NOMO-1 treated with dmso at 0.1 percent for 144 hours (cell line): ENCODE measurements around the gene ZNF775.

Experiments used
- DNase-seq: peaks from one replicate; lab custom pipeline; 2025; ENCODE audit not compliant: unreplicated experiment; lab: John Stamatoyannopoulos, UW

ZNF775 gene

DNA sequence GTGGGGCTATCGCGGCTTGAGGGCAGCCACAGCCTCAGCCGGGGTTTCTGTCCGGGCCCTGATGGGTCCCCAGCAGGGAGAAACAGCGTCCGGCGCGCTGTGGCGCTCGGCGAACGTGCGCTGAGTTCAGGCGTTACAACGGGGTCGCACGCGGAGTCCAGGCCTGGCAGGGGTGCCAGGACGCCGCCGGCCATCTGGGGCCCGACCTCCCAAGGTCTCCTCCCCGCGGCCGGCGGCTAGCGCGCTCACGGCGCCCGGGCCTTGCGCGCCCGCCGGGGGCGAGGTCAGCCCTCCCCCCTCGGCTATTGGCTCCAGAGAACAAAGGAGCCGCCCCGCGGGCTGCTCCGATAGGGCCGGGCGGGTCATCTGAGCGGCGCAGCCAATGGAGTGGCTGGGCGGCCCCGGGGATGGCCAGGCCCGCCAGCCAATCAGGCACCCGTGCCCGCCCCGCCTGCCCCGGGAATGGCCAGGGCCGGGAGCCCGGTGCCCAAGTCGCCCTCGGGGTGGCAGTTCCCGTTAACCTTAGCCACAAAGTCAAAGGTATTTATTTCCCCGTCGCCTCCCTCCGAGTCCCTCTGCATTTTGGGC is at the start of gene ZNF775:
Gene ZNF775 (plus strand): TSS at position 478 of the 588 bp plus-strand sequence. CDS start 9,141 bp downstream, outside the sequence.
- peak; percentile 80 for DNase-seq

DNA sequence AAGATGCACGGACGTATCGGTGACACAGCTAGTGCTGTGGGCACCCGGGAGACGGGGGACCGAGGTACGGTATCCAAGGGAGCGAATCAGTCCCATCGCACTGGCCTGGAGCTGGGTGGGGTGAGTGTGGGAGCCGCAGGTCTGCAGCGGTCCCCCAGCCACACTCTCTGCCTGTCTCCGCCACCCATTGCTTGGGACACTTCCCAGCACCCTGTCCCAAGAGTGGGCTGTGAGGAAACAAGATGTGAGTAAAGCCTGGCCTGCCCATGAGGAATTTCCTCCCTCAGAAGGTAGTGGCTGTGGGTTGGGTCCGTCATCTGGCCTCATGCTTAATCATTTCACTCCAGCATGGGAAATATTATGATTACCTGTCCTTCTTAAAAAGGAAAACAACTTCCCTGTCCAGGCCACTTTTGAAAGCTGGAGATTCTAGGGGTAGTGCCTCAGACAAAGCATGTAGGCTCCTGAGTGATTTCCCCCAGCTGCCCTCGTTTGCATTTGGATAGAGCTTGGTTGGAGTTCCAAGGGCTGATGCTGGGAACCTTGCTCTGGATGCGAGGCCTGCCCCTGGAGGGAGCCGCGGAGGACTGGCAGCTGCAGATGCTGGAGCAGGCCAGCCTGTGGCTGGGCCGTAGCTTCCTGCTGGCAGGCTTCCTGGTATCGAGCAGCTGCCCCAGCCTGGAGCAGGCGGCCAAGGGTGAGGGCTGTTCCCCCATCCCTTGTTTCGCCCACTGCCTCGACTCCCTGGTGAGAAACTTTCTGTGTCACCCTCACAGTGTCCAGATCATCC is 49.6 kb upstream of the ZNF775 start:
- no peak for DNase-seq

DNA sequence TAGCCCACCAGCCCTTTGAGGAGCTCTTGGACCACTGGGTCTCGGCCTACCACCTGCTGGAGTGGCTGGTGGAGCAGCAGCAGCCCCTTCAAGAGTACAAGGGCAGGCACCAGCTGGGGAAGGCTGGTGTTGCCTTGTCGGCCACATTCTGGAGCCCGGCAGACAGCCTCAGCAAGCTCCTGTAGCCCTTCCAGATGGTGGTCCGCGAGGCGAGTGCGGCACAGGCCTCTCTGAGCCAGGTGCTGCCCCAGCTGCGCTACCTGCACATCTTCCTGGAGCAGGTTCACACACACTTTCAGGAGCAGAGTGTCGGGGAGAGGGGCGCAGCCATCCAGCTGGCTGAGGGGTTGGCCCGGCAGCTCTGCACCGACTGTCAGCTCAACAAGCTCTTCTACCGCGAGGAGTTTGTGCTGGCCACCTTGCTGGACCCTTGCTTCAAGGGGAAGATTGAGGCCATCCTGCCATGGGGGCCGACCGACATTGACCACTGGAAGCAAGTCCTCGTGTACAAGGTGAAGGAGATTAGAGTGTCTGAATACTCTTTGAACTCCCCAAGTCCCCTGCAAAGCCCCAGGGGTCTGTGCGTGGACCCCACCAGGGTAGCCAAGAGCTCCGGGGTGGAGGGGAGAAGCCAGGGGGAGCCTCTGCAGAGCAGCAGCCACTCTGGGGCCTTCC is 48.8 kb upstream of the ZNF775 start:
- no peak for DNase-seq

DNA sequence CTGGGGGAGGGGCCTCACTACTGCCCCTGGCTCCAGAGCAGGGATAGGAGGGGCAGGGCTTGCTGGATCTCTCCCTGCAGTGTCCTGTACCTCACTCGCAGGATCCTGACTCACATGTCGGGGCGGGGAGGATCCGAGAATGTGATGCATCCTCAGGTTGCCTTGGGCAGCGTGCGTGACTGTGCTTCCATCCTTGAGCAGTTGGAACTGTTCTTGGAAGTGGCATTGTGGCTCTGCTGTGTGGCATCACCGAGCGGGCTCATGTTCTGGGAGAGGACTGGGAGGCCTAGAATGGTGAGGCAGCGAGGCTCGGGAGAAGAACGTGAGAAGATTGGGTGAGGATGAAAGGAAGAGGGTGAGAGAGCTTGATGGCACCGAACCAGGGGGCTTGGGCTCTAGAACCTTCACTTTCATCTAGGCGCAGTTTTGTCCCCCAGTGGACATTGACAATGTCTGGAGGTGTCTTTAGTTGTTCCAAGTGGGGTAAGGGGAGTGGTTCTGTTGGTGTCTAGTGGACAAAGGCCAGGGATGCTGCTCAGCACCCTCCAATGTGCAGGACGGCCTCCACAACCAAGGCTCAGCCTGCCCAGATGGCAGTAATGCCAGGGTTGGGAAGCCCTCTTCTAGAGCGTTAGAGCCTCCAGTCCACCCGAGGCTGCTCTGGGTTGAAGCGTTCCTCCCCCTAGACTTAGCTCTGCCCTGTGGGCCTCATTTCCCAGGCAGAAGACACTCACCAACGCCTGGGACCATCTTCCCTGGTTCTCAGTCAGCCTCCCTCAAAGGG is 46.1 kb upstream of the ZNF775 start:
- DNase-seq = no peak

DNA sequence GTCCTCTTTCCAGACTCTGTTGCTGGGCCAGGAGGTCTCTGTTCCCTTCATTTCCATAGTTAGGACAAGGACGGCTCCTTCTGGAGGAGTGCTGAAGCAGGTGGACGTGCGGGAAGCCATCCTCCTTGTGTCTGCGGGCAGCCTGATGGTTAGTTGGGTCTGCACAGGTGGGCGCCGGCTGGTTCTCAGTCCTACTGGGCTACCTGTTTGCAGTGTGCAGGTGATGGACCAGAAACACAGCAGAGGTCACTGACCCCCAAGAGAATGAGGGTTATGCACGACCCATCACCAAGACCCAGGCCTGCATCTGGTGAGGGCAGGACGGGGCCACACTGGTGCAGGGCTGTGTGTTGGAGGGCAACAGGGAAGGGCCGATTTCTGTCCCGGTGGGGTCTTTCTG is 45.5 kb upstream of the ZNF775 start:
- no peak for DNase-seq

DNA sequence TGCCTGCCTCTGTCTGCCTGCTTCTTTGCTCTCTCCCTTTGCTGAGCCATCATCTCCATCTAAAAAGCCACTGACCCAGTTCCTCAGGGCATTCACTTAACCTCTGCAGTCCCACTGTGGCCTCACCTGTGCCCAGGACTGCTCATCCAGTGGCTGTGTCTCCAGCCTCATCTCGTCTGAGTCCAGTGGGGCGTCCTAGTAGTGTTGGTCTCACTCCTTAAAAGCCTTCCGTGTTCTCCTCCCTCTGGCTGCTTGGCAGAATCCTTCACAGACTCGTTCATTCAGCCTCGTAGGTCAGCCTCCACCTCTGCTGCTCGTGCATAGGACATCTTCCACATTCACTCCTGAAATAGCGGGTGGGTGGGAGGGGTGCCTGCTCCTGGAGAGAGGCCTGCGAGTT is 45.0 kb upstream of the ZNF775 start:
- no peak for DNase-seq

DNA sequence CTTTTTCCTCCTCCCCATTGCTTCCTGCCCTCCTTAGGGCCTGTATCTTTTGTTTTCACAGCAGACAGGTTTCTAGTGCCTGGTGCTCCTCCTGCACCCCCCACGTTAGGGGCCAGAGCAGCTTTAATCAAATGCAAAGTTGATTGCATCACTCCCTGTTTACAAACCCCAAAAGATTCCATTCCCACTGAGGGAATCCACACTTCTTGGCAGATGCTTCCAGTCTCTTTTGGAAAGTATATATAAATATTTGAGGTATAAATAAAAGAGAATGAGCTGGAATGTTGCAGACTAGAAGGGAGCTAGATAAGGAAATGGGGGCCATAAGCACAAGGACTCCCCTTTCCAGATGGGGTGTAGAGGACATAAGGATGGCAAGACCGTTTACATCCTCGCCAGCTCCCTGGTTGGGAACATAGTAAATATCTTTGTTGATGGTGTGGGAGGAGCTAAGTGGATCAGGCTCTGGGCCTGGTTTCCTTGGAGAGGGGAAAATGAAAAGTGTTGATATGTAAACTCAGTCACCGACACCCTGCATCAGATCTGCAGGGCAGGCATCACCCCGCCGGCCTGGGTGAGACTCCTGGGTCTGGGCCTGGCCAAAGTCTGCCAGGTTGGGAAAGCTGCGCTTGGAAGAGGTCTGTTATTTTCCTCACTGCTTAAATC is 43.9 kb upstream of the ZNF775 start:
- DNase-seq = no peak

DNA sequence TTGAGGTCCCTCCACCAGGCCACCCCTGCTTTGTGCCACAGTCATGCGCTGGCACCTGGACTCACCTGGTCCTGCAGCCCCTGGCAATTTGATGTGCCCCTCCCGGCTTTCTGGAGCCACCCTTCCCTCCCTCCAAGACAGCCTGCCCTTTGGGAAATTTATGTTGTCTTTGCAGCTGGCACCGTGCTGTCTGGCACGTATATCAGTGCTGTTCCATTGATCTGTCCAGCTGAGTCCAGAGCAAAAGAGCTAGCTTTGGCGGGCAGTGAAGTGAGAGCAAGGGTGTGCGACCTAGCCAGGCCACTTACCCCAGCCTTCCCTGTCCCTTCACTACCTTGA is 43.4 kb upstream of the ZNF775 start:
- DNase-seq = no peak

DNA sequence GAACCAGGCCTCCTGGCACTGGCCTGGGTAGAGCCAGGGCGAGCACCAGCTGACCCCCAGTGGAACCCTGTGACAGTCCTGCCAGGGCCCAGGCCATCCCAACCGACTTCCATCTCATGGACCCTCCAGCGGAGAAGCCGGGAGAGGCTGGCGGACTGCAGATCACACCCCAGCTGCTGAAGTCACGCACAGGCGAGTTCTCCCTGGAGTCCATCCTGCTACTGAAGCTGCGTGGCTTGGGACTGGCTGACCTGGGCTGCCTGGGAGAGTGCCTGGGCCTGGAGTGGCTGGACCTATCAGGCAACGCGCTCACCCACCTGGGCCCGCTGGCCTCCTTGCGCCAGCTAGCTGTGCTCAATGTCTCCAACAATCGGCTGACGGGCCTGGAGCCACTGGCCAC is 42.4 kb upstream of the ZNF775 start:
- DNase-seq = no peak

DNA sequence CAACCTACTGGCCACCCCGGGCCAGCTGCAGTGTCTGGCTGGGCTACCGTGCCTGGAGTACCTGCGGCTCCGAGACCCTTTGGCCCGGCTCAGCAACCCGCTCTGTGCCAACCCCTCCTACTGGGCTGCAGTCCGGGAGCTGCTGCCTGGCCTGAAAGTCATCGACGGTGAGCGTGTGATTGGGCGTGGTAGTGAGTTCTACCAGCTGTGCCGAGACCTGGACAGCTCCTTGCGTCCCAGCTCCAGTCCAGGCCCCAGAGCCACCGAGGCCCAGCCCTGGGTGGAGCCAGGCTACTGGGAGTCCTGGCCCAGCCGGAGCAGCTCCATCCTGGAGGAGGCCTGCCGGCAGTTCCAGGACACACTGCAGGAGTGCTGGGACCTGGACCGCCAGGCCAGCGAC is 42.0 kb upstream of the ZNF775 start:
- DNase-seq = no peak

DNA sequence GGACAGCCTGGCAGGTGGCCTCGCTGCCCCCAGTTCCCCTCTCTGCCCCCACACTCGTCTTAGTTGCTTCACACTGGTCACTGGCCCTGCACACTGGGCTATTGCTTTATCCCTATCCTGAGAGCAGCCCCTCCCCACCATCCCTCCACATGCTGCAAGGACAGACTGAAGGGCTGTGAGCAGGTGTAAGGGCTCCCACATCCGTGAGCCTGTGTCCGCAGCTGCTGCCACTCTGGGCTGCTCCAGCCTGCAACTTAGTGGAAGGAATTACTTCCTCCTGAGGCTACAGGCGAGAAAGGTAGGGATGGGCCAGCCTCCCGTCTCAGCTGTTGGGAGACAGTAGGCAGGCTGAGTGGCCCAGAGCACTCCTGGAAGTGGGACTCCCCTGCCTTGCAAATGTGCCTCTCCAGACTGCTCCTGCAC is 41.5 kb upstream of the ZNF775 start:
- no peak for DNase-seq

DNA sequence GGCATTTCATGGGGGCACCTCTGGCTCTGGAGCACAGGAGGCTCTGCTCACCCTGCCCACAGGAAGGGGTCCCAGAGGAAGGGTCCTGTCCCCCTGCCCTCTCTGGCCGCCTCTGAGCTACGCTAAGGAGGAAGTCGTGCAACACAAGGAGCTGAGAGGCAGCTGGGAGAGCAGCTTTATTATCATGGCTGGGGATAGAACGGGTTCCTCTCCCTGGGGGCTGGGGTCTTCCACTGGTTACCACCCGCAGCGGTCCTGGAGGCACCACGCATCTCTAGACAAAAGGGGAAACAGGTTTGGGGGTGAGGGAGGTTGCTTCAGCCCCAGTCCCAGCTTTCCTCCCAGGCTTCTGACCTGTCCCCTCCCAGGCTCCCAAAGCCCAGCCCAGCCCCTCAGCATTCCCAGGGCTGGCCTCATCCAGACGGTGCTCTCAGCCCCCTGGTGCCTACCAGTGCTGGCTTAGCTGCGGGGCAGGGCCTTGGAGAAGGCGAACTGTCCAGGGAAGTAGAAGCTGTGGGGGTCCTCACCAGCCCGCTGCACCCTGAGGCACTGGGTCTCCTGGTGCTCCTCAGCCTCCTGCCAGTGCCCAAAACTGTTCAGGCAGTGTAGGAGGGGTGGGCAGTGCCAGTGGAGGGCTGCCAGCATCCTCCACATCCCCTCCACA is 40.8 kb upstream of the ZNF775 start:
- no peak for DNase-seq

DNA sequence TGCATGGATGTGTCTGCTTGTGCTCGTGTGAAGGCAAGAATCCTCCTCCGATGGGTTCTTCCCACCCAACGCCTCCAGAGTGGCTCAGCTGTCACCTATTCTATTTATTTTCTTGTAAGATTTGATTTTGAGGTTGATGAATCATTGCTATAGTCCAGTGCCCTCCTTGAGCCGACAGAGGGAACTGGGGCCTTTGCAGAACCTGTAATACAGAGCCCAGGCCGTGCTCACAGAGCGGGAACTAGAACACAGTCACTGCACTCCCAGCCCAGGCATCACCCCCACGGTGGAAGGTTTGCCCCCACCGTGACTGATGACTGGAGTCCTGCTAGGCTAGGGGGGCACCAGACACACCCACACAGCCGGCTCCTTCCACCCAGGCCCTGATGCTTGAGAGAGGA is 39.7 kb upstream of the ZNF775 start:
- DNase-seq = no peak

DNA sequence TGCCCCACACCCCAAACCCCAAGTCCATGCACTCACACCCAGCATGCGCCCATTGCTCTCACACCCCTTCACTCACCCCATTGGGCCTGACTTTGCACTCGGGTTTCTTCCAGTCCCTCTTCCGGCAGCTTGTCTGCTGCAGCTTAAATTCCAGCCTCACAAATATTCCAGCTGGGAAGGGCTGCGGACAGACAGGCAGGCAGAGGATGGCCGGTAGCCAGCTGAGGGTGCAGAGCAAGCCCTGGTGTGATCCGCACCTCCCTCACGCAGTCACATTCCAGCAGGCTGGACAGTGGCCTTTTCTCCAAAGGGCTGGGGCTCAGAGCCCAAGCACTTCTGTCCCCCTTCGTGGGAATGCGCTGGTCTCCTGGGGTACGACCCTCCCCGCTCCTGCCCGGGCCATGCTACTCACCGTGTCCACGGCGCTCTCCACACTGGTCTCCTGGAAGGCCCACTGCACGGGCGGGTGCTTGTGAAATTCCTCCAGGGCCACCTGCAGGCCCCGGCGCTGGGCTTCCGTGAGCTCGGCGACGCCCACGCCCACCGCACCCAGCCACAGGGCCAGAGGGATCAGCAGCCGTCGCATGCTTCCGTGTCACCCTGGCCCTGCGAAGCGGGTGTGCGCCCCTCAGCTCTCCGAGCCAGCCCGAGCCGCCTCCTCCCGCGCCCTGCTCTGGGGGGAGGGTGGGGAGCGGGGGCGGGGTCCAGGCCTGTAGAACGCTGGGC is 38.9 kb upstream of the ZNF775 start:
- no peak for DNase-seq

DNA sequence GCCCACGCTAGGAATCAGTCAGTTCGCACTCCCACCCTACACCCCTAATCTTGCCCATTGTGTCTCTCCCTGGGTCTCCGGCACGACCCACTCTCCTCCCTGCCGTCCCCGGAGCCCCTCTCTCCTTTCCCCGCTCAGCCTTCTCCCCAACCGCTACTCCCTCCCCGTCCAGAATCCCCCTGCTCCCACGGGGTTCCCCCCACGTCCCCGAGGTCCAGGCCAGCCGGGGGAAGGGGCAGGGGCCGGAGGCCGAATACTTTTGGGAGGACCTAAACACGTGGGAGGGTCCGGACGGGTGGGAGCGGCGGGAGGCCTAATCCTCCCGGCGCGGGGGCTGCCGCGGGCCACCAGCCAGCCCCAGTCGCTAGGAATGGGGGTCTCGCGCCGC is 38.3 kb upstream of the ZNF775 start:
- DNase-seq = no peak

DNA sequence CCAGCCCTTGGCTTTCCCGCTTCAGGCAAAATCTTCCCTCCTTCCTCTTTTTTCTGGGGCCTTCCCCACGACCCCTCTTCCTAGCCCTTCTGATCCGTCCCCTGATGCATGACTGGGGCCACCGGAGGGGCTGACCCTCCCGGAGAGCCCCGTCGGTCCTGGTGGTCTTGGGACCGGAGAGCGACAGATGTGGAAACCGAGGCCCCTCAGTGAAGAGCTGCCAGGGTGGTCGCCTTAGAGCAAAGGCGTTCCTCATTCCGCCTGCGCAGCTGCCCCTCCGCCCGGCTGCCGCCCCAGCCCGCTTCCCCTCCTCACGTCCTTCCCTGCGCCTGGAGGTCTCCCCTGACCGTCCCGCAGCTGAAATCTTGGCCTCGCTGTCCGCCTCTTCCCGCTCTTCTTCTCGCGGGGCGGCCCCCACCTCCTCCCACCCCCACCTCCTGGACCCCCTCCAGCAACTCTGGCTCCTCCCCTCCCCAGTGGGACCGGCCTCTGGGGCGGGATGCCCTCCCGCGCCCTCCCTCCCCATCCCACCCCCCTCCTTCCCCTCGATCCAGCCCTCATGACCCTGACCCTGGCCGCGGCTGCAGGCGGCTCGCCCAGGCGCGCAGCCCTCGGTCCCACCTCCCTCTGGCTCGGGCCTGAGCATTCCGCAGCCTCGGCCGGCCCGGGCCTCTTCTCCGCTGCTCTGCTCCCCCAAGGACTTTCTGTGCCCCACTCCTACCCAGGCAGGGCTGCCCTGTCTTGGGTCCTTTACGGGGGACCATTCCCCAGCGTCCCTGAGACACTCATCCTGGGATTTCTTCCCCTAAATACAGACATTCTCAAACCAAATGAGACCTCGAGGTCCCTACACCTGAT is 37.6 kb upstream of the ZNF775 start, which contains the start of gene RARRES2:
Gene RARRES2 (minus strand): TSS at position 367 of the 858 bp plus-strand sequence. CDS start 1,020 bp downstream, outside the sequence.
- no peak for DNase-seq

DNA sequence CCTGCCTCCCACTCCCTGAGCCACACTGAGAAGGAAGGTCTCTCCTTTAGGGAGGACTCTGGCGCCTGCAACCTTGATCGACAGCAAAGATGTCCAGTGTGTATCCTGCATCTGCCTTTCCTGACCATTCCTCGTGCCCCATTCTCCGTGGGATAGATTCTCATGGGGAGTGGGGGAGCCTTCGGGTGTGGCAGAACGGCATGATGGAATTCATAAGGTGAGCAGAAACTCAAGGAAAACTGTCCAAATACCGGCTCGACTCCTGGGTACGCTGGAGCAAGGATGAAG is 37.1 kb upstream of the ZNF775 start:
- DNase-seq = no peak

DNA sequence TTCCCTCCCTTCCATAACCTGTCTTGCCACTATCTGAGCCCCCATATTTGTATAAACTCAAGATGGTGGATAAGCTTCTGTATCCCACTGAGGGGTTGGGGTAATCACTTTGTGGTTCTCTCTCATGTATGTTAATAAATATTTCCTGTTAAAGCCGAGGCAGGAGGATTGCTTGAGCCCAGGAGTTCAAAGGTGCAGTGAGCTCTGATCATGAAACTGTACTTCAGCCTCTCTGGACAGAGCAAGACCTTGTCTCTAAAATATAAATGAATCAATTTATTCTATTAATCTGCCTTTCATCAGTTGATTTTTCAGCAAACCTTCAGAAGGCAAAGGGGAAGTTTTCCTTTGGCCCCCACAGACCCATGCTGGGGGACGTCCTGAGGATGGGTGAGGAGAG is 35.9 kb upstream of the ZNF775 start:
- DNase-seq = no peak

DNA sequence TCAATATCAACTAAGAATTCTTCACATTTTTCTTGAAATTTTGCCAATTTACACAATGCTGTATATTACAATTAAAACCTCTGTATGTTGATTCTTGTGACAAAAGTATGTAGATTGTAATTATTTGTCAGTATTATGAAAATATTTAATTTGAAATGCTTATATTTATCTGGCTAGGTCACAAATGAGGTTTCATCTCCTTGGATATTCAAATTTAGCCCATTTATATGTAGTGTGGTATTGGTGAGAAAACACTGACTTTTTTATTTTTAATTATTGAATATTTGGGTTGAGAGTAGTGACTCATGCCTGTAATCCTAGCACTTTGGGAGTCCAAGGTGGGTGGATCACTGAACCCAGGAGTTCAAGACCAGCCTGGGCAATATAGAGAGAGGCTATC is 34.8 kb upstream of the ZNF775 start:
- DNase-seq = no peak
